Parathyroid adenoma (tissue), 2 donors: ENCODE measurements around the gene OPCML.

Experiments
- H2AFZ ChIP-seq: fragments of 300-600 bp; sonication (generic); one replicate; pipeline ENCODE4 v1.7.0; 2017; ENCODE audit warnings: antibody characterized with exemption, mild to moderate bottlenecking
- H3K27ac ChIP-seq: fragments of 300-600 bp; sonication (generic); one replicate; pipeline ENCODE4 v1.7.0; 2017
- H3K27me3 ChIP-seq: fragments of 300-600 bp; sonication (generic); one replicate; pipeline ENCODE4 v1.7.0; 2017; ENCODE audit warnings: low read length; ENCODE audit not compliant: control insufficient read depth, insufficient read depth
- H3K36me3 ChIP-seq: fragments of 300-600 bp; sonication (generic); one replicate; pipeline ENCODE4 v1.7.0; 2017; ENCODE audit warnings: low read length; ENCODE audit not compliant: control insufficient read depth, insufficient read depth
- H3K4me1 ChIP-seq: fragments of 300-600 bp; sonication (generic); one replicate; pipeline ENCODE4 v1.7.0; 2017; ENCODE audit warnings: control low read depth
- H3K4me2 ChIP-seq: fragments of 300-600 bp; sonication (generic); one replicate; pipeline ENCODE4 v1.7.0; 2017; ENCODE audit warnings: low read length
- H3K4me3 ChIP-seq: fragments of 300-600 bp; sonication (generic); one replicate; pipeline ENCODE4 v1.7.0; 2017; ENCODE audit warnings: low read depth, low read length
- H3K79me2 ChIP-seq: fragments of 300-600 bp; sonication (generic); one replicate; pipeline ENCODE4 v1.7.0; 2017; ENCODE audit warnings: control low read depth
- H3K9ac ChIP-seq: fragments of 300-600 bp; sonication (generic); one replicate; pipeline ENCODE4 v1.7.0; 2017; ENCODE audit warnings: mild to moderate bottlenecking
- H3K9me3 ChIP-seq: fragments of 300-600 bp; sonication (generic); one replicate; pipeline ENCODE4 v1.7.0; 2017; ENCODE audit warnings: low read length; ENCODE audit not compliant: control insufficient read depth
- CTCF ChIP-seq: fragments of 300-600 bp; sonication (generic); IDR thresholded peaks from one replicate; pipeline ENCODE4 v1.7.0; 2017; ENCODE audit warnings: antibody characterized with exemption, mild to moderate bottlenecking
- donor health status: primary hyperparathyroidism.

OPCML gene

GRCh38 chr11:133004369-133004768 lies 527.9 kb downstream of the OPCML start:
- no peak for TF ChIP-seq CTCF

GRCh38 chr11:132999516-132999915 lies 532.8 kb downstream of the OPCML start:
- Histone ChIP-seq H3K79me2 (no peaks in the 10 kb centered on the region), H3K4me2 (no peak overlapping the region), H3K27me3 (no peaks in the 10 kb centered on the region), H3K4me3 (no peak overlapping the region), H2AFZ (no peak overlapping the region), H3K27ac (no peak overlapping the region), H3K9me3 (no peaks in the 10 kb centered on the region), H3K9ac (no peak overlapping the region), H3K4me1 (no peaks in the 10 kb centered on the region), H3K36me3 (no peaks in the 10 kb centered on the region)
- no peak for TF ChIP-seq CTCF

More at GRCh38 chr11:133004369-133004768, 527.9 kb downstream of the OPCML start:
- H2AFZ ChIP-seq, result no peak overlapping the region
- no peak overlapping the region for H3K4me2 ChIP-seq
- H3K9ac ChIP-seq, result no peak overlapping the region
- H3K27me3 ChIP-seq, result no peaks in the 10 kb centered on the region
- no peak overlapping the region for H3K4me3 ChIP-seq
- no peaks in the 10 kb centered on the region for H3K9me3 ChIP-seq
- H3K27ac ChIP-seq, result no peak overlapping the region
- no peaks in the 10 kb centered on the region for H3K36me3 ChIP-seq
- H3K79me2 ChIP-seq, result no peaks in the 10 kb centered on the region
- no peaks in the 10 kb centered on the region for H3K4me1 ChIP-seq

GRCh38 chr11:132999031-132999430 lies 533.3 kb downstream of the OPCML start:
- Histone ChIP-seq H3K4me1 (no peaks in the 10 kb centered on the region), H3K79me2 (no peaks in the 10 kb centered on the region), H3K4me3 (no peak overlapping the region), H3K27me3 (no peaks in the 10 kb centered on the region), H3K4me2 (no peak overlapping the region), H3K9ac (no peak overlapping the region), H3K9me3 (no peaks in the 10 kb centered on the region), H3K36me3 (no peaks in the 10 kb centered on the region), H2AFZ (no peak overlapping the region), H3K27ac (no peak overlapping the region)
- TF ChIP-seq CTCF, result no peak

DNA sequence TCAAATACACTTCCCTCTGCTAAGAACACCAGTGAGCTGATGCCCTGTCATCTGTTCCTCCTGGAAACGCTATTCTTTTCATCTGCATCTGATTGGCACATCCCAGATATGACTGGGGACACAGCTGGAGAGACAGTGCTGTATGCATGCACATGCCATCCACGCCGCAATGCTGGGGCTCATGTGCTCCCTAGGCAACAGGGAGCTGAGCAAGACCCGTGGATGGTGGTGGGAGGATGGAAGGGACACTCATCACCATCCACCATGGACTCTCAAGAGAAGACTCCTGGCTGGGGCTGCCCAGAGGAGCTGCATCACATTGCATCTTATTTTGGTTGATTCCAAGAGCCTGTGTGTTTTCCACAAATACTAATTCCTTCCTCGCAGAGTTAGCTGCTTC lies 534.9 kb downstream of the OPCML start:
- no peak for TF ChIP-seq CTCF
- Histone ChIP-seq H3K27me3 (no peaks in the 10 kb centered on the region), H3K4me1 (no peaks in the 10 kb centered on the region), H3K27ac (no peak overlapping the region), H3K4me3 (no peak overlapping the region), H3K9ac (no peak overlapping the region), H3K36me3 (no peaks in the 10 kb centered on the region), H2AFZ (no peak overlapping the region), H3K9me3 (no peaks in the 10 kb centered on the region), H3K4me2 (no peak overlapping the region), H3K79me2 (no peaks in the 10 kb centered on the region)

DNA sequence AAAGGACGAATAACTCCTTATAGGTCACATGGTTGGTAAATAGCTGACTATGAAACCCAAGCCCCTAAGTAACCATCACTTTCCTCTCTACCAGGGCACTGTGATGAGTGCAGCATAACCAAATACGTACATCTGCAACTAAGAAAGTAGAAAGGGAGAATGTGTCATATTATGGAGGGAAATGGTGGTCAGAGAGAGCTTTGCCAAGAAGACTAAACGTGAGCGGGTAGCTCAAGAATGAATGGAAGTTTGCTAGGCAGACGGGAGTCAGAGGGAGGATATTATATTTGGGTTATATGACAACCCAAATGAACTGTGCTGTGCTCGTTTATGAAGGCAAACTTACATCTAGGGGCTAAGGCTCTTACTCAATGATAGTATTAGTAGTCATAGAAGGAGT lies 537.3 kb downstream of the OPCML start:
- no peak overlapping the region for H3K4me3 ChIP-seq
- H3K9me3 ChIP-seq, result no peaks in the 10 kb centered on the region
- no peaks in the 10 kb centered on the region for H3K4me1 ChIP-seq
- no peak overlapping the region for H3K27ac ChIP-seq
- H3K36me3 ChIP-seq, result no peaks in the 10 kb centered on the region
- H3K4me2 ChIP-seq, result no peak overlapping the region
- H2AFZ ChIP-seq, result no peak overlapping the region
- H3K79me2 ChIP-seq, result no peaks in the 10 kb centered on the region
- no peak for TF ChIP-seq CTCF
- no peak overlapping the region for H3K9ac ChIP-seq
- H3K27me3 ChIP-seq, result no peaks in the 10 kb centered on the region
